Kidney (tissue), 14 donors: ENCODE measurements around the gene HBEGF. TPM values are rescaled to one million over a fixed set of nuclear protein-coding genes. Genes with fewer than 3 reads are reported as not detected.

ENCODE experiments used
- DNase-seq, 5 donors: peaks; one replicate each; pipeline ENCODE4 v3.0.0-alpha.2; 2013 to 2020
- FAIRE-seq: peaks from 2 replicates; lab custom pipeline; 2012; peaks lifted over from hg19 to GRCh38; lab: Jason Lieb, UNC
- H3K27ac ChIP-seq, 2 donors: one replicate each; pipeline ENCODE4 v1.7.0; 2013; ENCODE audit warnings: low read depth in 2 of 2, low read length in 2 of 2, inconsistent platforms in 1 of 2
- H3K27me3 ChIP-seq: one replicate; pipeline ENCODE4 v1.7.1; 2013; ENCODE audit warnings: low read length, inconsistent platforms; ENCODE audit not compliant: control insufficient read depth, insufficient read depth
- H3K36me3 ChIP-seq, 3 donors: one replicate each; pipeline versions ENCODE4 v1.7.0 to v1.7.1; 2013; ENCODE audit warnings: low read length in 3 of 3, control low read depth in 1 of 3, inconsistent platforms in 1 of 3; ENCODE audit not compliant: insufficient read depth in 3 of 3, control insufficient read depth in 2 of 3
- H3K4me1 ChIP-seq, 3 donors: one replicate each; pipeline versions ENCODE4 v1.7.0 to v1.7.1; 2013; ENCODE audit warnings: low read length in 3 of 3, inconsistent platforms in 1 of 3, low read depth in 1 of 3; ENCODE audit not compliant: control insufficient read depth in 2 of 3, insufficient read depth in 2 of 3
- H3K4me3 ChIP-seq, 3 donors: one replicate each; pipeline versions ENCODE4 v1.7.0 to v1.8.1; 2013; ENCODE audit warnings: low read length in 3 of 3, control low read depth in 1 of 3, inconsistent platforms in 1 of 3
- H3K9ac ChIP-seq, 3 donors: one replicate each; pipeline versions ENCODE4 v1.7.0 to v1.7.1; 2013; ENCODE audit warnings: low read length in 3 of 3, control low read depth in 1 of 3, inconsistent platforms in 1 of 3
- H3K9me3 ChIP-seq, 3 donors: one replicate each; pipeline versions ENCODE4 v1.7.0 to v1.7.1; 2013; ENCODE audit warnings: low read length in 3 of 3, control low read depth in 1 of 3, inconsistent platforms in 1 of 3; ENCODE audit not compliant: control insufficient read depth in 2 of 3, insufficient read depth in 1 of 3
- intact Hi-C: fragments of 100-400 bp; cut with DNase I; formaldehyde crosslinking; loops from one replicate; pipeline ENCODE4 v1.11.1; 2022
- polyA plus RNA-seq: library from polyadenylated mRNA; stranded (reverse); fragments of 350-450 nt; fragmentation: Illumina TruSeq; extraction: RNeasy Lipid Tissue Mini Kit (QIAGEN cat#74804); gene quantifications from one replicate; pipeline ENCODE4 v1.2.3, GENCODE V29; 2014; ENCODE audit warnings: low read depth, low replicate concordance; ENCODE audit not compliant: insufficient read depth
- total RNA-seq: library from RNA; stranded (reverse); fragmentation: NEBNext Ultra II Directional; extraction: Animal tissue kit (Norgen Biotek cat#: 25700); gene quantifications from one replicate; pipeline ENCODE4 v1.2.1, GENCODE V29; 2021
- TF ChIP-seq, protein P1 (sequence below): IDR thresholded peaks from 3 replicates; pipeline ENCODE4 v1.5.1; 2012; ENCODE audit warnings: mild to moderate bottlenecking, moderate library complexity, borderline replicate concordance; ENCODE audit not compliant: insufficient read depth; ENCODE audit errors: extremely low read depth
- donor health status: control.
- donor health status: control.
- donor health status: control.
- donor health status: control.
- donor health status: control.
- donor health status: DM: yes; HTN: yes; CAD: no.
- donor health status: Normal renal cell carcinoma (clear cell type).

The HBEGF gene
- total and polyA plus RNA-seq, 2 donors from 2014 or later = 6.0 to 7.8 TPM

DNA sequence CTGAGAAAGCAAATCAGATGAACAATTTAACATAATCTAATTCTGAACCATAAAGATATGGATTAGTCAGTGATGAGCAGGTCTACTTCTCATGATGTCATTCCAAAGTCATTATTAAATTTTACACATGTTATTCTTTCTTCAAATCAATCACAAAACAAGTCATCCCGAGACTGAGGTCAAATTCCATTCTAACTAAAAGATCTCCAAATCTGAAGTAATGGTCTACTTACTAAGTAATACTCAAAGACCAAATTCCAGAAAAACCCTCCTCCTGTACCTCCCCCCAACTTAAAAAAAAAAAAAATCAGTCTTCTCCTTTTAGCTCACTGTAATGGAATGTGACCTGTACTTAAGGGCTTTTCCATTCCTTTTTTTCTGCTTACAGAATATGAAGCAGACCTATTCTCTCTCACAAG lies 48.2 kb downstream of the HBEGF start:
- H3K9me3 ChIP-seq = no peaks in the 10 kb centered on the region
- H3K4me1 ChIP-seq = peaks cover 0 to 11% (median 6%) of the 10 kb centered on the region in 3 donors
- TF ChIP-seq, protein P1, sequence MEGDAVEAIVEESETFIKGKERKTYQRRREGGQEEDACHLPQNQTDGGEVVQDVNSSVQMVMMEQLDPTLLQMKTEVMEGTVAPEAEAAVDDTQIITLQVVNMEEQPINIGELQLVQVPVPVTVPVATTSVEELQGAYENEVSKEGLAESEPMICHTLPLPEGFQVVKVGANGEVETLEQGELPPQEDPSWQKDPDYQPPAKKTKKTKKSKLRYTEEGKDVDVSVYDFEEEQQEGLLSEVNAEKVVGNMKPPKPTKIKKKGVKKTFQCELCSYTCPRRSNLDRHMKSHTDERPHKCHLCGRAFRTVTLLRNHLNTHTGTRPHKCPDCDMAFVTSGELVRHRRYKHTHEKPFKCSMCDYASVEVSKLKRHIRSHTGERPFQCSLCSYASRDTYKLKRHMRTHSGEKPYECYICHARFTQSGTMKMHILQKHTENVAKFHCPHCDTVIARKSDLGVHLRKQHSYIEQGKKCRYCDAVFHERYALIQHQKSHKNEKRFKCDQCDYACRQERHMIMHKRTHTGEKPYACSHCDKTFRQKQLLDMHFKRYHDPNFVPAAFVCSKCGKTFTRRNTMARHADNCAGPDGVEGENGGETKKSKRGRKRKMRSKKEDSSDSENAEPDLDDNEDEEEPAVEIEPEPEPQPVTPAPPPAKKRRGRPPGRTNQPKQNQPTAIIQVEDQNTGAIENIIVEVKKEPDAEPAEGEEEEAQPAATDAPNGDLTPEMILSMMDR = no peak
- no peaks in the 10 kb centered on the region for H3K27me3 ChIP-seq
- no peak overlapping the region for H3K9ac ChIP-seq
- H3K27ac ChIP-seq = no peak overlapping the region
- FAIRE-seq (peak; percentile 62), DNase-seq (no peak)
- no peaks in the 10 kb centered on the region for H3K36me3 ChIP-seq
- intact Hi-C loops = no loop called here
- peak overlapping the region in 1 of 3 donors; percentile 9 for H3K4me3 ChIP-seq

- H3K4me1 ChIP-seq = peaks cover 0 to 17% (median 10%) of the 10 kb centered on the region in 3 donors
- no peaks in the 10 kb centered on the region for H3K9me3 ChIP-seq
- FAIRE-seq (no peak), DNase-seq (no peak)
- H3K36me3 ChIP-seq = no peaks in the 10 kb centered on the region
- no peak overlapping the region for H3K4me3 ChIP-seq
- H3K9ac ChIP-seq = no peak overlapping the region
- TF ChIP-seq, protein P1 = no peak
- H3K27ac ChIP-seq = no peak overlapping the region
- intact Hi-C loops = no loop called here
- H3K27me3 ChIP-seq = no peaks in the 10 kb centered on the region
These were observed 49.1 kb downstream of the HBEGF start for GRCh38 chr5:140297283-140297682.

DNA sequence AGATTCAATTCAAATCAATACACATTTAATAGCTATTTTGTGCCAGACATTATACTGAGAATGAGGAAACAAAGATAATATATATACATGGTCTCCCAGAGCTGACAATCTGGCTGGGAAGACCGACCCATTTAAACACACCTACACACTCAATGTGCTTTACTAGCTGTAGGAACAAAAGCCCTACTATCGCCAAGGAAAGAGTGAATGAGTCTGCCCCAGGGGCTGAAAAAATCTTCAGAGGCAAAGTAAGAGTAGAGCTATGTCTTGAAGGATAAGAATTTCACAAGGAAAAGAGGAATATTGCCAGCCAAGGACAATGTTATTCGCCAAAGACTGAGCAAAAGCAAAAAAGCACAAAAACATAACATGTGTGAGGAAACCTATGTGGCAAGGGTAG lies 50.1 kb downstream of the HBEGF start:
- Histone ChIP-seq H3K9ac (no peak overlapping the region), H3K4me3 (no peak overlapping the region), H3K27me3 (no peaks in the 10 kb centered on the region), H3K36me3 (no peaks in the 10 kb centered on the region), H3K9me3 (no peaks in the 10 kb centered on the region), H3K27ac (no peak overlapping the region), H3K4me1 (peaks cover 0 to 17% (median 6%) of the 10 kb centered on the region in 3 donors)
- intact Hi-C loops = no loop called here
- FAIRE-seq (no peak), DNase-seq (no peak)
- TF ChIP-seq, protein P1 = no peak

DNA sequence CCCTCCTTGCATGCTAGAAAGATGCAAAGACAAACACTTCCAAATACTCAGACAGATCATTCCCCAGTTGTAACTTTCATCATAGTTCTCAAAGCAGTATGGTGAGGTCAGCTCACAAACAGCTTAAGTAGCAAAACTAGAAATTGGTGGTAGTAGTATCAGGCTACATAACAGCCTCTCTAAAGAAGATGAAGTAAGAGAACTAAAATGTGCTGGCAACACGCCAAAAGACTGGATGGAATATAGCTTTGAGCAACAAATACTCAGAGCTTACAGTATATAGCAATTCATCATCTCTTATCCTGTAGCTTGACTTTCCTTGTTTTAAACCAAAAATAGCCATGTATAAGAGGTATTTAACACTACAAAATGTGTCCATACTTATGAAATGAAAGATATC lies 51.0 kb downstream of the HBEGF start:
- H3K9me3 ChIP-seq = no peaks in the 10 kb centered on the region
- intact Hi-C loops = no loop called here
- peaks cover 0 to 17% (median 5%) of the 10 kb centered on the region in 3 donors for H3K4me1 ChIP-seq
- H3K27ac ChIP-seq = no peak overlapping the region
- FAIRE-seq (no peak), DNase-seq (peak in 3 of 5 donors; percentile 20 to 82 (median 55))
- no peak overlapping the region for H3K9ac ChIP-seq
- no peak overlapping the region for H3K4me3 ChIP-seq
- TF ChIP-seq, protein P1 = no peak
- no peaks in the 10 kb centered on the region for H3K36me3 ChIP-seq
- no peaks in the 10 kb centered on the region for H3K27me3 ChIP-seq
